T-helper 1 cell treated with Interleukin-12 subunit alpha and Interleukin-12 subunit beta and Interleukin-4 antibody, amounts not matched to agents 30 ng/mL and 1 ng/mL, for 36 hours (primary cell): Measurements from ENCODE around the gene GPX7. TPM values are rescaled to one million over a fixed set of nuclear protein-coding genes. Genes with fewer than 3 reads are reported as not detected.

ENCODE experiments used
- total RNA-seq: library from RNA; stranded (reverse); gene quantifications from 2 replicates; pipeline ENCODE4 v1.2.3, GENCODE V29; 2022

The GPX7 gene
- total RNA-seq, 1 donor from 2014 or later, result 31.6 TPM

Other genes with a start within 250 kb of the GPX7 start
- gene CC2D1B, start 236.2 kb upstream of the GPX7 start, total RNA-seq, result 70.7 and 71.4 TPM in 2 replicates
- gene ORC1, start 197.9 kb upstream of the GPX7 start, total RNA-seq, result 23.0 and 24.0 TPM in 2 replicates
- 91.7 and 94.6 TPM in 2 replicates for gene PRPF38A, start 197.8 kb upstream of the GPX7 start, total RNA-seq
- 82.3 and 82.6 TPM in 2 replicates for gene TUT4, start 49.3 kb upstream of the GPX7 start, total RNA-seq
- gene SHISAL2A, start 30.8 kb downstream of the GPX7 start, total RNA-seq, result 8.2 and 10.3 TPM in 2 replicates
- 16.1 and 17.2 TPM in 2 replicates for gene COA7, start 96.0 kb downstream of the GPX7 start, total RNA-seq
- 14.0 and 14.5 TPM in 2 replicates for gene ZYG11B, start 124.1 kb downstream of the GPX7 start, total RNA-seq
- 0.10 and 0.17 TPM in 2 replicates for gene ZYG11A, start 240.4 kb downstream of the GPX7 start, total RNA-seq